T-helper 22 cell (primary cell): ENCODE data around the gene CALCOCO2.

Experiments
- DNase-seq: peaks from one replicate; pipeline ENCODE4 v3.0.0-alpha.2; 2020; ENCODE audit warnings: low read depth

CALCOCO2 gene

GRCh38 chr17:48873696-48874443, 43.0 kb downstream of the CALCOCO2 start:
- DNase-seq = no peak

DNA sequence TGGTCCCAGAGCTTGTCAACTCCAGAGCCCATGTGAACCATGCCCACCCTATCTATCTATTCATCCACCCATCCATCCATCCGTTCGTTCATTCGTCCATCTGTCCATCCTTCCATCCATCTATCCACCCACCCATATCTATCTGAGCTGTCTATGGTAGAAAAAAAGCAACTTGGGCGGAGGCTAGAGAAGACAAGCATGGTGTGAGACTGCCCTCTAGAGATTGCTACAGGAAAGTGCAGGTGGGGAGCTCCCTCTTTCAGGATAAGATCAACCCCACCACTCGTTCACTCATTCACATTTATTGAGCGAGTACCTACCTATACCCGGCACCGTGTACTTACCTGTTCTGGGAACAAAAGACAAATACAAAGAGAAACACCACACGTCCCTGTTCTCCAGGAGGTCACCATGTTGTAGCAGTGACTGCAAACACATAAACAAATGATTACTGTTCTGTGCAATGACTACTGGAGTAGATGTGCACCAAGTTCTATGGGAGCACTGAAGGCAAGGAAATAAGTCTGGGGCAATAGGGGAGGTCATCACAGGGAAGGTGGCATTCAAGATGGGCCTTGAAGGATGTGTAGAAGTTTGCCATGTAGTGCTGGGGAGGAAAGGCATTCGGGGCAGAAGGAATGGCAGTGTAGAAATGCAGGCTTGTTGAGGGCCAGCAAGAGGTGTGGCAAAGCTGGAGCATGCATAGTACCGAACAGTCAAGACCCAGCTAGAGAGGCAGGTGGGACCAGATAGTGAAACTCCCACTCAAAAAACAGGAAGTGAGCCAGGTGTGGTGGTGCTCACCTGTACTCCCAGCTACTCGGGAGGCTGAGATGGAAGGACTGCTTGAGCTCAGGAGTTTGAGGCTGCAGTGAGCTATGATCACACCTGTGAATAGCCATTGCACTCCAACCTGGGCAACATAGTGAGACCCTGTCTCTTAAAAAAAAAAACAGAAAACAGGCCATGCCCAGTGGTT, 48.4 kb downstream of the CALCOCO2 start:
- peak; percentile 26 for DNase-seq

DNA sequence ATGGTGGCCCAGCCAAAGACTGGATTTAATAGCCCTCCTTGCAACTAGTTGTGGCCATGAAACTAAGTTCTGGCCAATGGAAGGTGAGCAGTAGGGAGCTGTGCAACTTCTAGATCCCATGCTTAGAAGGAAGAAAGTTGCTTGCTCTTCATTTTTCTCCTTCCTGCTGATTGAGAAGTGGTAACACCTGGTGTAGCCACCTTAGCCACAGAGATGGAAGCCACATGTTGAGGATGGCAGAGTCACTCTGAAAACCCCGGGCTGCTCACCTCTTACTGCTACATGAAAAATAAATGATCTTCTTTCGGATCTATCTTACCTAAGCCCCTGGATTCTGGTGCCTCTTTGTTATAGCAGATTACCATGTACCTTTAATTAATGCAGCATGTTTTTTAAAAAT, 51.4 kb downstream of the CALCOCO2 start:
- DNase-seq = no peak

DNA sequence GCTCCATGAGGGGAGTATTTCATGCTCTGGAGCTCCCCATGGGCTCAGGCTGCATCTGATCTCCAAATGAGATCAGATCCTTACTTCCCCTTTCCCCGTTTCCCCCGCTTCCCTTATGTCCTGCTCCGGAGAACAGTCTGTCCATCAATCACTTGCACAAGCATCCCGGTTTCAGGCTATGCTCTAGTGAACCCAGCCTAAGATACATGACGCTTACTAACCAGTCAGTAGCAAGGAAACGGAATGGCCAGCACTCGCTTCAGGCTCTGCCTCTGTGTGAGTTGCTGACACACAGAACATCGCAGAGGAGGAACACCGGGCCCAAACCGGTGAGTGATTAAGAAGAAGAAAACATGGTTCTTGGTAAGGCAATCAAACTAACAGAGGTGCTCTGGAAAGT, 52.3 kb downstream of the CALCOCO2 start:
- no peak for DNase-seq

GRCh38 chr17:48890086-48890485, 59.3 kb downstream of the CALCOCO2 start:
- no peak for DNase-seq

DNA sequence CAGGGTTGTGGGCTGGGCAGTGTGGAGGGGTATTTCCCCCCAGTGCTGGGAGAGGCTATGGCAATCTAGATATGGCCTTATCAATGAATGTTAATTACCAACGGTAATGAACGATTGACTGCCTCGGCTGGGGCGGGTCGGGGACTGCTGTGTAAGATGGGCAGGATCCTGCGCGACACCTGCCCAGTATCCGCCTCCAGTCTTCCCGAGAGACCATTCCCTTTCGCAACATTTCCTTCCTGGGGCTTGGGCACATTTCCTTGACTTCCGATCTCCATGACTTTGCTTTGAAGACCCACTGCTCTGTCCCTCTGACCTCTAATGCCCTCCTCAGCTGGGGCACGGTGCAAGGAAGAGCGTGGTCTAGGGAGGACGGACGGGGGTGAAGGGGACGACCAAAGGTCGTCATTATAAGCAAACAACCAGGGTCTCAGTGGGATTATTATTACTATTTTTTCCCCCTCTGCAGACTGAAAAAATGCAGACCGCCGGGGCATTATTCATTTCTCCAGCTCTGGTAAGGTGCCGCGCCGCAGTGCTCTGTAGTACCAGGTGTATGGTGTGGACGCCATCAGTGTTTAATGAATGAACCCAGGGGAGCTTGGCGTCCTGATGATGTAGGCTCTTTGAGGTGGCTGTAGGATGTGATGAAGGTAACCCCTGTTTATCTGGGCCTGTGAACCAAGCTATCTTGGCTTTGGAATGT, 62.3 kb downstream of the CALCOCO2 start:
- DNase-seq = no peak

- DNase-seq = no peak
These were observed 63.0 kb downstream of the CALCOCO2 start for GRCh38 chr17:48893646-48894508.

DNA sequence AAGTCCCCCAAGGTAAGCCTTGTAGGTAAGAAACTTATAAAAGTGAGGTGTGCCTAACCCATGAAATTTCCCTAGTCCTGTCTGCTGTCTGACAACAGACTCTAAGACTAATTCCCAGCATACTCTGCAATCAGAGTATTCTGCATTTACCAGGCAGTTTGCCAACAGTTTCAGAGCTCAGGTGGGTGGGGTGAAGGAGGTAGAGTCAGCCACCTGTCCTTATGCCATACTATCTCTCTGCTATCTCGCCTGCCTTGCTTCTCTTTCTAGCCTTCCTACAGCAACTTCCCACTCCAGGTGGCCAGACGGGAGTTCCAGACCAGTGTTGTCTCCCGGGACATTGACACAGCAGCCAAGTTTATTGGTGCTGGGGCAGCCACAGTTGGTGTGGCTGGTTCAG, 64.1 kb downstream of the CALCOCO2 start:
- no peak for DNase-seq

- no peak for DNase-seq
These were observed 70.4 kb downstream of the CALCOCO2 start for GRCh38 chr17:48901241-48901640.

DNA sequence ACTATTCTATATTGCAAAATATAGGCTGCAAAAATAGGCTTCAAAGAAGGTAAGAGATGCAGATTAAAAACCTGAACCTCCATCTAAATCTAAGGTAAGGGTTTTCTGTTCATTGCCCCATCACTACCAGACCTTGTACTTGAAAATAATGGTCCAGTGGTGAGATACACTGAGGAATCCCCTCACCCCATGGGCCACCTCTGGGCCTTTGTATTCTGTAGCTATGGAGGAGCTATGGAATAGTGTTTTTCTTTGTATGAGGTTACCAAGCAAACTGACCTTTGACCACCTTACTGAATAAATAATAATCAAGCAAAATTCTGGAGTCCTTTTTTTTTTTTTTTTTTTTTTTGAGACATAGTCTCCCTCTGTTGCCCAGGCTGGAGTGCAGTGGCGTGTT, 72.6 kb downstream of the CALCOCO2 start:
- DNase-seq = no peak

DNA sequence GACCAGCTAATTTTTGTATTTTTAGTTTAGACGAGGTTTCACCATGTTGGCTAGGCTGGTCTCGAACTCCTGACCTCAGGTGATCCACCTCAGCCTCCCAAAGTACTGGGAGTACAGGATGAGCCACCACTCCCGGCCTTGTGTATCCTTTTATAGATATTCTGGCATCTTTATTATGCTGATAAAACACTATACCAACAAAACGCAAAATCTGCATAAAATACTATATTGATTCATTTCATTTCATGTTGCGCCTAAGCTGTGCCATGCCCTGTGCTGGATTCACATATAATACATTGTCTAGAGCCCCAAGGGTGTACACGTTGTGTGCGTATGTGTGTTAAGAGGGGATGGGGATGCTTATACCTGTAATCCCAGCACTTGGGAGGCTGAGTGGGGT, 73.6 kb downstream of the CALCOCO2 start:
- no peak for DNase-seq

- DNase-seq = no peak
These were observed 75.2 kb downstream of the CALCOCO2 start for GRCh38 chr17:48905987-48906515.

- no peak for DNase-seq
These were observed 76.8 kb downstream of the CALCOCO2 start for GRCh38 chr17:48907713-48908046.

GRCh38 chr17:48908047-48908843, 77.4 kb downstream of the CALCOCO2 start, which contains the start of gene UBE2Z:
TSS of gene UBE2Z (plus strand) at chr17:48908407. CDS start at chr17:48908504, 97 bp downstream.
- DNase-seq = peak; percentile 83

DNA sequence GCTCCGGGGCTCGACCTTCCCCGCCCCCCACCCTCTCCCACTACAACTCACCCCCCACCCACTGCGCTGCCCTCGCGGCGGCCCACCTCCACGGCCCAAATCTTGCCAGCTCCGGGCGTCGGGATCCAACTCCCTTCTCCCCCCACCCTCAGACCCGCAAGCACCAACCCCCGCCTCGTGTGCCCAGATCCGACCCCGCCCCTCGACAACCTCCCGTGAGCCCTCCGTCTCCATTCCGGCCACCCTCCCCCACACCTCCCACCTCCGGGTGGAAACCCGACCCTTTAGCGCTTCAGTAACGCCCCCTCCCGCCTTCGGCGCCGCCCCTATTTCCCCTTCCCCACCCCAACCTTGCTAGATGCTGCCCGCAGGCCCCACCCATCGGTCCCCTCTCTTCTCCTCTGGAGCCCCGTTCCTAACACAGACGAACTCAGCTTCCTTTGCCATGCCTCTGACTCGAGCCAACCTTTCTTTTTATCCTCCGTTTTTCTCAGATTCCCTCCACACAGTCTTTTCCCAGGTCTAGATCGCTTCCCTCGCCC, 78.1 kb downstream of the CALCOCO2 start:
- peak; percentile 82 for DNase-seq

DNA sequence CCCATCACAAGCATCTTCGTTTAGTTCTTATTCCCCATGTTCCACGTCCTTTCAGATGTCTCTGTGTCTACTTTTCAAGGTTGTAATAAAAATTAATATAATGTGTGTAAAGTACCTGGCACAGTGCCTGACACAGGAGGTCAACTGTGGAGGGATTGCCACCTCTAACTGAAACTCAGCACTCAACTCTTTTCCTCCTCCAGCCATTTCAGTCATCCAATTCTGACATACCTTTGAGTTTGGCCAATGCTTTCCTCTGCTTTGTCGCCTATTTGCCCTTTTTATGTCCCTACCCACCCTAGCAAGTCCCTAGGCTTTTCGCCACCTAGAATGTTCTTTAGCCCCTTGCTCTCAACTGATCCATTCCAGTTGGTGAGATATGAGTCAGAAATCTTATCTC, 78.9 kb downstream of the CALCOCO2 start:
- DNase-seq = no peak

GRCh38 chr17:48910370-48910769, 79.5 kb downstream of the CALCOCO2 start:
- no peak for DNase-seq

DNA sequence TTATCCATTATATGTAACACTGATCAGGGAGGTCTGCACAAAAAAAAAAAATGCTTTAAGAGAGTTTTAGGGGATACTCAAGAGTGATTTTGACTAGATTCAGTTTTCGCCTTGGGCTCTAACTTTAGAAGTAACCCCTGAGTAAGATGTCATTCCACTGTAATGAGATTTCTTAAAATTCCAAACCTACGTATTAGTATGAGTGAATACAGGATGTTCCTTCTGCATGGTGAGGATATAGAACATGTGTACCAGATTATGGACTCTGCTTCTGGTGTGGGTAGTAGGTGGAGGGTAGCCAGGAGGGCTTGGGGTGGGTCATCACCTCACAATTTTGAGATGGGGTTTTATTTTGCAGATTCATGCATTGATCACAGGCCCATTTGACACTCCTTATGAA, 81.6 kb downstream of the CALCOCO2 start:
- DNase-seq = no peak
